NCI-H226 (cell line): ENCODE data around the gene PPP1R9A.

Source experiments
- DNase-seq: peaks from one replicate; pipeline ENCODE4 v3.0.0-alpha.2; 2015

PPP1R9A gene

DNA sequence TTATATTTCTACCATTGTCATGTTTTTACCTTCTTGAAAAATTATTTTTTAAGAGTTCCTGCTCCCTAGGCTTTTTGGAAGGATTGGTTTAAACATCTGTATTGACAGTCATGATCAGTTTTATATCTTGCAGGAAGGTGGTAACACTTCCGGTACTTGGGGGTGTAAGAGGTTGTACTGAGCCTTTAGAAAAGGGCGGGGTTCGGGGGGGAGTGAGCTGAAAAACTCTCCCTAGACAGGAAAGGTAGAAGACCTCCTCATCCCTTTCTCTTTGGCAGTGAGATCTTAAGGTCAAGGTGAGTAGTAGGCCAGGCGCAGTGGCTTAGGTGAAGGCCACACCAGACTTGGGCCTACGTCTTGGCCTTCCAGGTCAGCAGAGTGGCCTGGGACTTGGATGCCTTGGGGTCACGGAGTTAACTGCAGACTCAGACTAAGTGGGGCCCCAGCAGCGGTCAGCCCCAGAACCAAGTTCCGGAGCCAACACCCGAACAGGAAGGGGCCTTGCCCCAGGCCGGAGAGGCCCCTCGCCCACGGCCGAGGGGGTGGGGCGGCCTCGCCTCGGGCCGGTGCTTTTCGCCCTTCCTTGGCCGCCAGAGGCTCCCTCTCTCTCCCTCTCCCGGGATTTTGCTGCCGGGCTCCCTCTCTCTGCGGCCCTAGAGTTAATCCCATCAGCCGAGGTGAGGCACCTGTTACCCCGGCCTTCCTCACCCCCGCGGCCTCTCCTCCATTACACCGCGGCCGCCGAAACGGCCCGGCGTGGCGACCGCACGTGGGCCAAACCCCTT lies at the start of gene PPP1R9A:
Gene PPP1R9A (plus strand): TSS at position 569 of the 785 bp plus-strand sequence. CDS start 2,520 bp downstream, outside the sequence.
- DNase-seq = peak; percentile 52

DNA sequence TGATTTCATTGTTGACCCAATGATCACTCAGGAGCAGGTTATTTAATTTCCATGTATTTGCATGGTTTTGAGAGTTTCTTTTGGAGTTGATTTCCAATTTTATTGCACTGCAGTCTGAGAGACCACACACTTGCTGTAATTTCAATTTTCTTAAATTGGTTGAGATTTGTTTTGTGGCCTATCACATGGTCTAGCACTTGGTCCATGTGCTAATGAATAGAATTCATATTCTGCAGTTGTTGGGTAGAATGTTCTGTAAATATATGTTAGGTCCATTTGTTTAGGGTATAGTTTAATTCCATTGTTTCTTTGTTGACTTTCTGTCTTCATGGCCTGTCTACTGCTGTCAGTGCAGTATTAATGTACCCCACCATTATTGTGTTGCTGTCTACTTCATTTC lies 36.3 kb upstream of the PPP1R9A start:
- DNase-seq = no peak

DNA sequence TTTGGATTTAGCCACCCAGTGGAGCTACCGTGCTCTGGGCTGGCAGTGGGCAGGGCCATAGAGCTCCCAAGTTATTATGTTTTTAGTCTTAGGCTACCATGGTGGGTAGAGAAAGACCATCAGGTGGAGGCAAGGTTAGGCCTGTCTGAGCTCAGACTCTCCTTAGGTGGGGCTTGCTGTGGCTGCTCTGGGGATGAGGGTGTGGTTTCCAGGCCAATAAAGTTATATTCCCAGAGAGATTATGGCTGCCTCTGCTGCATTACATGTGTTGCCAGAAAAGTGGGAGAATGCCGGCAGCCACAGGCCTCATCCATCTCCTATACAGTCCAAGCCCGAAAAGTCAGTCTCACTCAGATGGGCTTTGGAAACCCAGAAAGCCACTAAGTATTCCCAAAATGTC lies 34.2 kb upstream of the PPP1R9A start:
- no peak for DNase-seq

DNA sequence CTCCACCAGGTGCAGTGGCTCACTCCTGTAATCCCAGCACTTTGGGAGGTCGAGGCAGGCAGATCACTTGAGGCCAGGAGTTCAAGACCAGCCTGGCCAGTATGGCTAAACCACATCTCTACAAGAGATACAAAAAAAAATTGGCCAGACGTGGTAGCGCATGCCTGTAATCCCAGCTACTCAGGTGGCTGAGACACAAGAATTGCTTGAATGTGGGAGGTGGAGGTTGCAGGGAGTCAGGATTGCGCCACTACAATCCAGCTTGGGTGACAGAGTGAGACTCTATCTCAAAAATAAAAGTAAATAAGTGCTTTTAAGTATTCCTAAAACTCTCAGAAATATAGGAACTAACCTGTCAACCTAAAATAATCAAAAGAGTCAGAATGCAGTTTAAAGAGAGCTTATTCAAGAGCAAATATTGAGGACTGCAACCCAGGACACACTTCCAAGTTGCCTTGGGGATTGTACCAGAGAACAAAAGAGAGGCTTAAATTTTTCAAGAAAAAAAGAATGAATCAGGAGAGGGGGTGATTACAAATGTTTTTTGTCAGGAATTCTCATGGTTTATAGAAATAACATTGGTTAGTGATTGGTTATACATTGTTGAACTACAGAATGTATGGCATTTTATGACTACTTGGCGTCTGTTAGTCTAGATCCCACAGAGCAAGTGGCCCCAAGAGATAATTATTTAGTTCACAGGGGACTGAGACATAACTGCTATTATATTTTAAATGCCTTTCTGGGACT lies 33.2 kb upstream of the PPP1R9A start:
- DNase-seq = no peak

DNA sequence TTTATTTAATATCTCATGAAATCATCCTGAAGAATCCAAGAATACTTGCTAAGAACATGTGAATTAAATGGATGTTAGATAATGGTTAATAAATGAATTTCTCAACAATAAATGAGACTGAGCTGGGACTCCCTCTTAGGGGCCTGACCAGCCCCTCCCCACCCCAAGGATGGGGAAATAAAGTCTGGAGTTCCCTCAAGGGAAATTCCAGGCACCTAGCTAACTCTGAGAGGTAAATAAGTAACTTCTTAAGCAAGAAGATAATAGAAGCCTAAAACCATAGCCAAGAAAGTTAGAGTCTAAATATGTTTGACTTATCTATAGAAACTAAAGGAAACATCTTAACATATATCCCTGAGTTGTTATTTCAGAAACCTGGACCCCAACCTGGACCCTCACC lies 32.2 kb upstream of the PPP1R9A start:
- no peak for DNase-seq

DNA sequence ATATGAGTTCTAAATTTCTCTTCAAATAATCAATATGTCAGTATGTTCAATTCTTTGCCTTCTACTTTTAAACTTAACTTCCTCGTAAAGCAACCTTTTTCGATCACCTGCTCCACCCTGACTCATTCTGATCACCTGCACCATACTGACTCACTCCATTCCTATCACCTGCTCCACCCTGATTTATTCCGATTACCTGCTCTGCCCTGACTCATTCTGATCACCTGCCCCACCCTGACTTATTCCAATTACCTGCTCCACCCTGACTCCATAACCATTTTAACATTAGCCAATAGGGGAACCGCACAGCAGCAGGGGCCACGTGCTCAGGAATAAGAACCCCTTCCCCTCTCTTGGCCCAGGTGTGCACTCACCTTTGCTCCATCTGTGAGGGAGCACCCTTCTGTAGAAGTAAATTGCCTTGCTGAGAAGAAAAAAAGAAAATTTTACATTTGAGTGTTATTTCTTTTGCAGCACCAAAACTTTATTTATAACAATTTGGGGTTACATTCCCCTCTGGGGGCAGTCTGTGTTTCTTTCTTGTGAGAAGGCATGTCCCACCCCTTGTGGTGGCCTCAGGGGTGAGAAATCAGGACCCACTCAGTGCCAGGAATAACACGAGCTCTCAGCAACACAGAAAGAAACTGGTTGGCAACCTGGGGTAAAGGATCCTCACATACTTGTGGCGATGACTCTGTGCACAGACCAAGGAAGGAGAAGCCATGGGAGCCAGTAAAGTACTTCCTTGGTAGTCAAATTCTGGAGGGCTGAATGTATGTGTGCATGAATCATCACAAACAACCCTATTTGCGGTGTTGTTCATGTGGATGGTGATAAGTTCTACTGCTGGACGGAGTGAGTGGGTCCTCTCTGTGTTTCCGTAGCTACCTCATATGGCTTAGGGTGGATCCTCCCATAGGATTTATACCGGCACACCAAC lies 29.4 kb upstream of the PPP1R9A start:
- DNase-seq = no peak

DNA sequence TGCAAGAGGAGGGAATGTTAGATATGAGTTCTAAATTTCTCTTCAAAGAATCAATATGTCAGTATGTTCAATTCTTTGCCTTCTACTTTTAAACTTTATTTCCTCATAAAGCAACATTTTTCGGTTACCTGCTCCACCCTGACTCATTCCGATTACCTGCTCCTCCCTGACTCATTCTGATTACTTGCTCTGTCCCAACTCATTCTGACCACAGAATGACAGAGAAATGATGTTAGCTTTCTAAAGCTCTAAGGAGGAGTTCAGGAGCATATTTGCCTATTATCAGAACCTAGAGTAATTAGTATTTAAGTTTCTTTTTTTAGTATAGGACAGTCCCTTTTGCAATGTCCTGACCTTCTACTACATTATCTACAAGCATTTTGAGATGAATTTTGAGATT lies 24.5 kb upstream of the PPP1R9A start:
- no peak for DNase-seq

DNA sequence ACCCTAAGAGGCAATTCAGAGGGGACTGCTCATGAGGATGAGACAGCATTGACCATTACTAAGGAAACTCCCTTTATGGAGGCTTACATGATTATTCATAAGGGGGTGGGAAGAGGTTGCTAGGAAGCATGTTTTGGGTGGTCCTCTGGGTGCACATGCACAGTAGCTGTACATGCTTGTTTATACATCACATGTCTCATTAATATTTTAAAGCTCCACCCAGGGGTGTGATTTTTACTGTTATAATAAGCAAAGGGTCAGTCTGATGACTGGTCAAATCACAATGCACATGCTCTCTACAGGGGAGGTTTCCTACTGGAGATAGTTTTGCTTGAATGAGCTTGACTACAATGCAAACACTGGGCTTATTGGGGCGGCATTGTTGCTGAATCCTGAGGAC lies 23.8 kb upstream of the PPP1R9A start:
- no peak for DNase-seq

DNA sequence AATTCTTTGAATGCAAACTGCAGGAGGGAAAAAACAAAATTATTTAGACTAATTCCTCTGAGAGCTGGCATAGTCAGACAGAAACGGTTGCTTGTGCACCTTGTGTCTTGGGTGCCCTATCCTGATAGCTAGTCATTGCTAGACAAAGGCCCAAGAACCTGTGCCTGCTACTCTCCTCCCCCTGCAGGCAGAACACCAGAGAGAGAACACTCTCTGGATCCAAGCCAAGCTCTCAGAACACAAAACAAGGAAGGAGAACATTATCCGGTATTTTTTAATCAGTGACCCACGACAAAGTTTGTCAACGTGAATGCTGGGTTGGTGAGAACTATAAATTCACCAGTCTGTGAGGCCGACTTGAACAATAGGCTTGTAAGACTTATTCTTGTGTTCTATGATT lies 18.8 kb upstream of the PPP1R9A start:
- no peak for DNase-seq

DNA sequence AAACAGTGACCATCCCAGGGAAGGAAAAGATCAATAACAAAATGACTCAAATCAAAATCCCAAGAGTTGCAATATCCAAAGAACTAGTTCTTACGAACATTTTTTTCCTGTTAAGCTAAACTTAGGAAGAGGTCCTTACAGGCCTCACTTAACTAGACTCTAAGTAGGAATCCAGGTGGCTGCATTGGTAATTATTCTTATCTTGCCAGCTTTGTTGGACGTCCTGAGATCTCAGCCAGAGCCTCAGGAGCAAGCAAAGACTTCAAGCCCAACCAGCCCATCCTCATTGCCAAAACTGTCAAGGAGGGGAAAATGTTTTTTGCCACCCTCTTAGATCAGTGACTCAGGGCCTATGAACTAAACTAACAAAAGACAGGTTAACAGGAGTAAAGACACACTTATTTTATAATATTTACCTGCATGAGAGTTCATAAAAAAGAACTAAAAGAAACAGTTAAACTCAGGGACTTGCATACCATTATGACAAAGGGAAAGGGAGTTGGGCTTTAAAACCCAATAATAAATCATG lies 18.3 kb upstream of the PPP1R9A start:
- no peak for DNase-seq

DNA sequence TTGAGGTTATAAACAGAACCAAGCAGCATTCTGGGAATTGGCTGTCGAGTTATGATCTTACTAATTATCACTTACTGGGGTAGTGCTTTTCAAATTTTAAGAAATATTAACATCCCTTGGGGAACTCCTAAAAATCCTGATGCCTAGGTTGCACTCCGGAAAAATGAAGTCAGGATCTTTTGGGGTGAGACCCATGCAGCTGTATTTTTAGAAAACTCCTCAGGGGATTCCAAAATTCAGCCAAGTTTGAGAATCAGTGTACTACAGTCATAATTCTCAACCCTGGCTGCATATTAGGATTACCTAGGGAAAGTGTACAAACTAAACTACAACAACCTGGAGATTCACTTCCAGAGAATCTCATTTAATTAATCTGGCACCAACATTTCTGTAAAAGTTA lies 17.2 kb upstream of the PPP1R9A start:
- no peak for DNase-seq

DNA sequence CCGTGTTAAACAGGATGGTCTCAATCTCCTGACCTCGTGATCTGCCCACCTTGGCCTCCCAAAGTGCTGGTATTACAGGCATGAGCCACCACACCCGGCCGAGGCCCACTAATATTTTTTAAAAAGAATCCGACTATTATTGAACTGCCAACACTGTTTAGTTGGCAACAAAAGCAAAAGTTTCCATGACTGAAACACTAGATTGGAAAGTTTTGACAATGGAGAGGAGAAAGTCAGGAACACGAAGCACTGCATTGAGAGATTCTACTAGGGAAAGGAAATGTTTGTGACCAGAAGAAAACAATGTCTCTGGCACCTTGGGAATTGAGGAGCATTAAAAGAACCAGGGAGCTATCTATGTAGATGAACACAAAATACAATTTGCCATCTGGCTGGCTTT lies 13.7 kb upstream of the PPP1R9A start:
- DNase-seq = no peak

DNA sequence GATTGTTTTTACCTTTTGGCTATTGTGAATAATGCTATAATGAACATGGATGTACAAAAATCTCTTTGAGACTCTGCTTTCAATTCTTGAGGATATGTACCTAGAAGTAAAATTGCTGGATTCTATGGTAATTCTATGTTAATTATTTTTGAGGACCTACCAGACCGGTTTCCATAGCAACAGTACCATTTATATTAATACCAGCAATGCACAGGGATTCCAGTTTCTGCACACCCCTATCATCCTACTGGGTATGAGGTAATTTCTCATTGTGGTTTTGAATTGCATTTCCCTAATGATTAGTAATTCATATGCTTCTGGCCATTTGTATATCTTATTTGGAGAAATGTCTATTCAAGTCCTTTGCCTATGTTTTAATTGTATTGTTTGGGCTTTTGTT lies 9.9 kb upstream of the PPP1R9A start:
- DNase-seq = no peak

DNA sequence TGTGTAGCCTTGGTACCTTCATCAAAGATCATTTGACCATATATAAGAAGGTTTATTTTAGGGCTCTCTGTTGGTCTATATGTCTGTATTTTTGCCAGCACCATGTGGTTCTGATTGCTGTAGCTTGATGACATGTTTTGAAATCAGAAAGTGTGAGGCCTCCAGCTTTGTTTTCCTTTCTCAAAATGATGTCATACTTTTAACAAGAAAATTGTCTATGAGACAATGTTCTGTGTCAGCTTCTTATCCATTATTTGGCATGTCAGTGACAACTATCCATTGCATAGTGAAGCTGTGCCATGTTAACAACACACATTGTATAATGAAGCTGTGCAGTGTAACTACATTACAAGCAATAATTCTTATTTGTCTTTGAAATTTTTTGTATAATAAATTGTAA lies 9.1 kb upstream of the PPP1R9A start:
- no peak for DNase-seq

DNA sequence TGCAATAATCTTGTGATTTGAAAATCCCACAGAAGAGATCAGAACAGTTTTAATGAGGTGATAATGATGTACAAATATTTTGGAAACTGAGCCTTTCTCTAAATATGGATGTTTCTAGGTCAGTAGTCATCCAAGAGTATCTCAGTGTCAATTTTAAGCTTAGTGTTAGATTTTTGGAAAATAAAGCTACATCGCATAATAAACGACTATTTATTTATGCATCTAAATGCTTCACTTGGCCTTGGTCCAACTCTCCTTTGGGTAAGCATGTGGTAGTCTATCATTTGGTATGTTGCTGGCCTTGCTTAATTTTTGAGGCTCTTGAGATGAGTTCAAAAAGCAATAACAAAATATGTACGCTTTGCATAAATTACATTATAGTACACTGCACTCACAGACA lies 5.4 kb upstream of the PPP1R9A start:
- DNase-seq = no peak

DNA sequence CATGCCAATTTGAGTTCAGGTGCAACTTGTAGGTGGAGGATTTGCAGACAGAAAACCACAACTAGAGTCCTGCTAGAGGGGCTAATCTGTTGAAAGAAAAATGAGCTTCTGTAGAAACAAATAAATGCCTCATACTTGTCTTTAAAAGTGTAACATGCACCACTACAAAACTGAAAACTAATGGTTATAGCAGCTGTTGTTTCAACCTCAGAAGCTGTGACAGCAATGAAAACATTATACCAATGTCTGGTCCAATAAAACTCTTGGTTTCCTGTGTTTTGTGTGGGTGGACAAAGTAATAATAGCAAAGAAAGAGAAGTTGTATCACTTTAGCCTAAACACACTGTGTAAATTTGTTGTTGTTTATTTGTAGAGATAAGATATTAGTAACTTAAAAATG lies 3.4 kb upstream of the PPP1R9A start:
- DNase-seq = no peak

DNA sequence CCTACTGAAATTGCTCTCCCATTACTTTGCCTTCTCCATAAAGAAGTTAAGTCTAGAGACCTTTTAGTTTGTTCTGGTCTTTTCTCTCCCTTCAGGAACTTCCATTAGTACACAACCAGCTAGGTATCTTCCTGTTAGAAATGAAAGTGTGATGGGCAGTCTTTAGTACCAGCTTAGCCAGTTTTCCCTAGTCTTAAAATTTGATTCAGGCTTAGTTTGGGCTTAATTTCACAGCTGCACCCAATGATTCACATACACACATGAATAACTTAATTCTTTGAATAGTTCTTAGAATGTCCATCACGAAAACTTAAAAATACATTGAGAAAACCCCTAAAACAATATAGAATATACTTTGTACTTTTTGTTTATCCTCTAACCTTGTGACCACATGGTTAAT lies 2.4 kb upstream of the PPP1R9A start:
- DNase-seq = no peak

DNA sequence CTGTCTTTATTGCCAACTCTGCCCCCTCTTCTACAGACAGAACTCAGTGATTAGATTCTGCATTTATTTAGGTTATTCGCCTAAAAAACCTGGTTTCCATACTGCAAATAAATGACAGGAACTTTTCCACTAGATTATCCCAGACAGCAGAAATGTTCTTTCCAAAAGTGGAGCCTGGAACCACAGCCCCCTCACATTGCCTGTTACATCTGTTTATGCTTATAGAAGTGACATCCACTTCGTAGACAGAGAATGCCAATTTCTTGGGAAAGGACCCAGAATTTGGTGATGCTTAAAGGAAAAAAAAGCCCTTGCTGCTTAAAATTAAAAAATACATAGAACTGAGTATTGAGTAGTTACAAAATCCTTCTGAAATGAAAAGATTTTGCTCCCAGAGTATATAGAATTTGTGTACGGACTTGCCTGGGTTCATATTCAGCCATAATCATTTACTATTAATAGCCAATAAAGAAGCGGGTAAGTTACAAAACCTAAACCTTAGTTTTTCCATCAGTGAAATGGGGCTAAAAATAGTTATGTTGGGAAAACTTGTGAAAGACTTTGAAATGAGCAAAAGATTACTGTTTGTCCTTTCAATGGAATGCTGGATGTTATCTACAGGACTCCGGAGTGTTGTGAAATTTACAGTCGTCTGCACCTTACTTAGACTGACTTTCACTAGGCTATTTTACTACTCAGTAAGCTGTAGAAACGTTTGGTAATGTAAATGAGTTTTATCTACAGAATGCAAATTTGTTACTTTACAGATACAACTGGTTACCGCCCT lies 1.1 kb upstream of the PPP1R9A start:
- DNase-seq = no peak

DNA sequence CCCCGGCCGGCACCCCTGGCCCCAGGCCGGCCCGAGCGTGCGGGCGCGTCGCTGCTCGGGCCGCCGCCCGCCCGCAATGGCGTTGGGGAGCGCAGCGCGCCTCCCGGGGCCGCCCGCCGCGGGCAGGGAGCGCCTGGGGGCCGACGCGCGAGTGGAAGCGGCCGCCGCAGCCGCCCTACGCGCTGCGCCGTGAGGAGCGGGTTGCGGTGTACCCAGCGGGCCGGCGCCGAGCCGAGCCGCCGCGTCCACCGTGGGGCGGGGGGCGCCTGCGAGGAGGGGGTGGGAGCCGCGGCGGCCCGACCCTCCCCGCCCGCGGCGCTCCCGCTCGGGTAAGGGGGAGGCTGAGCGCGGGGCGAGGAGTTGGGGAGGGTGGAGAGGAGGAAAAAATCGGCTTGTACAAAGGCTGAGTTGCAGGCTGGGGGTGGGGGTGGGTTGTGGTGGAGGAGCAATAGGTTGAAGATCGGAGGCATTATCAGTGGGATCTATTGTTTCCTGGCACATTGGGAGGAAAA lies 473 bp downstream of the PPP1R9A start:
- DNase-seq = no peak

DNA sequence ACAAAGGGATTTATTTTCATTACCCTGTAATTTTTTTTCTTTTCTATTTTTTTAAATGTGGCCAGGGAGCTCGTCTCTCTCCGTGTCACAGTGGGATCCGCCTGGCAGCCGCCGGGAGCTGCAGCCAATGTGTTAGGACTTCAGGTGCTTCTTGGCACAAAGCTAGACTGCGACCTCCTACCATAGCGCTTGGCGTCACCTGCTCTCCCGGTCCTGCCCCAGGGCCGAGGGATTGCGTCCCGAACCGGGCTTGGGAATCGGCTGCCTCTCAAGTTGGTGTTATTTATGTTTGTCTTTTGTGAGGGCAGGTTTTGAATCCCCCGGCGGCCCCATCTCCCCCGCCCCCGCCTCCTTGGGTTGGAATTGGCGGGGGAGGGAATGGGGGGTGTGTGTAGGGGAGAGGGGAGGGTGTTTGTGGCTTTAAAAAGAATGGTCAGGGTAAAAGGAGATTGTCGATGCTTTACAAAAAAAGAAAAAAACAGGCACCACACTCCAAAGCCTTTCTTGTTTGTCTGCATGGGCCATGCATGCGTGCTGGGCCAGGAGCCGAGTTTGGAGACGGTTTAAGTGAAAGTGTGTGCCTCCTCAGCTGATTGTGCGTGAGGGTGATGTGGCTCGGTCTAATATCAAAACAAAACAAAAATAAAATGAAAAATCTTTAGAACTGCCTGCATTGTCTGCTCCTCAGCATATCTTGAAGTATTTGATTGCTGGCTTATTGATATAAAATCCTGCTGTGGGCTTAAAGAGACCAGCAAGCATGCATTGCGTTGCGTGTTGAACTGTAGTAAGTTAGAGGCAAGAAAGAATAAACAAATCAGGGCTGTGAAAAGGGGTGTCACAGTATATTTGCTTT lies 1.2 kb downstream of the PPP1R9A start:
- no peak for DNase-seq

DNA sequence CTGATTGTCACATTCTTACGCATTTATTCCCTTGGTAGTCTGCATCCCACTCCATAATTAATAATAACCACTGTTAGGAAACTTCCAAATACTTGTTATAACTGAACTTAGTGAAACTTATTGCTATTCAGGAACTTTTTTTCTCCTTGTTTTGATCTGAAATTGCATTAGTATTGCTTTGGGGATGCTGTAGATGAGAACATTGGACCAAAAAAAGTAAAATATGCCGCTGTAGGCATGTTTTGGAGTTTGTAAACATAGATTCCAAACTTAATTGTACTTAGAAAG lies 1.7 kb downstream of the PPP1R9A start:
- no peak for DNase-seq
